GM19023 (cell line): Measurements from ENCODE around the gene XYLT1.

Experiments used
- ATAC-seq: cut with Tn5 transposase; IDR thresholded peaks from one replicate; pipeline ENCODE4 v1.9.1; 2021; ENCODE audit warnings: mild to moderate bottlenecking, moderate library complexity; ENCODE audit not compliant: unreplicated experiment

Gene XYLT1

DNA sequence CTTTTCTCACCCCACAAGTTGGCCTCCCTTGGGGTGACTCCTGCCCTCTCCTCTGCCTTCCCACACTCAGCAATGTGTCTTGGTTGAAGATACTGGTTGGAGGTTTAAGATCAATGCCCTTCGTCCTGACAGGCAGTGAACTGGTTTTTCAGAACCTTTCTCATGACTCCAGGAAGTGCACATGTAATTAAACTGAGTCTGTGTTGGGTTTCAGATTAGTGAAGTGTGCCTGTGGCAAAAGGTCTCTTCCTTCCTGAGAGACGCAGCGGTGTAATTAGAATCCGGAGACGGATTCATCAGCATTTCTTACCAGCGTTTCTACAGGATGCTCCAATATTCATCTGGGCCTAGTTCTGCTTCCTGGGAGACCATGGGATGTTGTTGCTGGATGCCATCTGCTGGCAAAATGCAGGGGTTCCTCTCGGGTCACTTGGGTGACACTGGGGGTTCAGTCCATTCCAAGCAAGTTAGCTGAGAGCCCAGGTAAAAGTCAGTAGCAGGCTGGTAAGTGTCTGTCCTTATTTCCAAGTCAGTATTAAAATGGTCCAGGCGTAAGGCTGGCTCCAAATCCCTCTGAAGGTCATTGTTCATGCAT lies 233.3 kb downstream of the XYLT1 start:
- ATAC-seq = no peak

DNA sequence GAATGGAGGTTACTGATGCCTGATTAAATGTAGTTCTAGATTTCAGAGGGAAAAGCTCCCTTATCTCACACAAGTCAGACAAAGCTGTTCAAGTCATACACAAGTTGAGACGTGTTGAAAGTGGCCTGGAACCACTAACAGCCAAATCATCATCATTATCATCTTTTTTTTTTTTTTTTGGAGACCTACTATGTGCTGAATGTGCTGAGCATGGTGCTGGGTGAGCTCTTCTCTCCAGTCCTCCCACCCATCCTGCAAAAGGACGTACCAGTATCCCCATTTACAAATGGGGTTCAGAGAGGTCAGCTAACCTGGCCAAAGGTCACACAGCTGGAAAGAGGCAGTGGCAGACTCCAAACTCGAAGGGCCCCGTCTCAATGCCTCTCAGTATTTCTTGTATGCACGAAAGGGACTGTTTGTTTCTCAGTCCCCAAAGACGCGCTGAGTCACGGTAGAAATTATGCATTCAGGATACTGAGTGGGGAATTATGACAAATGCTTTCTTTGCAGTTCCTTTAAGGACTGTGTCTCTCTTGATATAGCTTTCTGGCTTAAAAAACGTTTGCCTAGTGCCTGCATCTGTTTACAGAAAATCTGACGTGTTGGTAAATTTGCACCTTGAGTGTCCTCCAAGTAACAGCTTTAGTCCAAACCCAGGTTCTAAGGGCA lies 235.5 kb downstream of the XYLT1 start:
- no peak for ATAC-seq

- no peak for ATAC-seq
Observed at GRCh38 chr16:17233318-17234002, 237.3 kb downstream of the XYLT1 start.

DNA sequence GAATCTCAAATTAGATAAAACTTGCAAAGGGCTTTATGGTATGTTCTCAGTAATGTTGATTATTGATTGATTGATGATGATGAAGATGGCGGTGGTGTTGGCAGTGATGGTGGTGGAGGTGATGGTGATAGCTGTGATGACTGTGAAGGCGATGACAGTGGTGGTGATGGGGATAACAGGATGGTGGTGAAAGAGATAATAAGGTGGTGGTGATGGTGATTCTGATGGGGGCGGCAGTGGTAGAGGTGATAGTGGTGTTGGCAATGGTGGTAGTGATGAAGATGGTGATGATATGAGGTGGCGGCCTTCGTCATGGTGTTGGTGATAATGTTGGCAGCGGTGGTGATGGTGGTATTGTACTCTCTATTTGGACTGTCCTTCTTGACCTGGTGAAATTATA lies 238.3 kb downstream of the XYLT1 start:
- no peak for ATAC-seq

- ATAC-seq = no peak
Observed at GRCh38 chr16:17231972-17232371, 238.8 kb downstream of the XYLT1 start.

GRCh38 chr16:17230932-17231581 lies 239.7 kb downstream of the XYLT1 start:
- ATAC-seq = no peak

DNA sequence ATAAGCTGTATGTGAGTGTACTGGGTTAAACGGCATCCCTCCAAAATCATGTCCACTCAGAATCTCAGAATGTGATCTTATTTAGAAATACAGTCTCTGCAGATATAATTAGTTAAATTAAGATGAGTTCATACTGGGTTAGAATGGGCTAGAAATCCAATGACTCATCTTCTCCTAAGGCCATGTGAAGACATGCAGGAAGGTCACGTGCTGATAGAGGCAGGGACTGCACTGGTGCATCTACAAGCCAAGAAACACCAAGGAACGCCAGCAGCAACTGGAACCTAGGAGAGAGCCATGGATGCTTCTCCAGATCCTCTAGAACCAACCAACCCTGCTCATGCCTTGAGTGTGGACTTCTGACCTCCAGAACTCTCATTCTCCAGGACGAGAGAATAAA lies 241.0 kb downstream of the XYLT1 start:
- ATAC-seq = no peak

DNA sequence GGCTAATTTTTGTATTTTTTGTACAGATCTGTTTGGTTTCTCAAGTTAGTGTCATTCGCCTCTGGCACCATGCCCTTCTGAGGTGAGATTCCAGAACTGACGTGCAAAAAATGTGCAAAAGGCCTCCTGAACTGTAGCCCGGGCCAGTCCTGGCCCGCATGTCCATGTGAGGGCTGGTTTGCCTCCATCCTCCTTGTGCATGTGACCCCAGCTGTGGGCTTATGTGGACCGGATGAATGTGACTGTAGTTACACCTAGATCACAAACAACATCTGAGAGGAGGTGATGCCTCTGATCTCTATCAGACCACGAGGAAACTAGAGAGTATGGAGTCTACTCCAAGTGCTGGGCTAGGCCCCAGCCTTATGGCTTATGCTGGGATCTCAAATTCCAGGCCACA lies 241.6 kb downstream of the XYLT1 start:
- ATAC-seq = no peak

- no peak for ATAC-seq
Observed at GRCh38 chr16:17228708-17229055, 242.1 kb downstream of the XYLT1 start.

DNA sequence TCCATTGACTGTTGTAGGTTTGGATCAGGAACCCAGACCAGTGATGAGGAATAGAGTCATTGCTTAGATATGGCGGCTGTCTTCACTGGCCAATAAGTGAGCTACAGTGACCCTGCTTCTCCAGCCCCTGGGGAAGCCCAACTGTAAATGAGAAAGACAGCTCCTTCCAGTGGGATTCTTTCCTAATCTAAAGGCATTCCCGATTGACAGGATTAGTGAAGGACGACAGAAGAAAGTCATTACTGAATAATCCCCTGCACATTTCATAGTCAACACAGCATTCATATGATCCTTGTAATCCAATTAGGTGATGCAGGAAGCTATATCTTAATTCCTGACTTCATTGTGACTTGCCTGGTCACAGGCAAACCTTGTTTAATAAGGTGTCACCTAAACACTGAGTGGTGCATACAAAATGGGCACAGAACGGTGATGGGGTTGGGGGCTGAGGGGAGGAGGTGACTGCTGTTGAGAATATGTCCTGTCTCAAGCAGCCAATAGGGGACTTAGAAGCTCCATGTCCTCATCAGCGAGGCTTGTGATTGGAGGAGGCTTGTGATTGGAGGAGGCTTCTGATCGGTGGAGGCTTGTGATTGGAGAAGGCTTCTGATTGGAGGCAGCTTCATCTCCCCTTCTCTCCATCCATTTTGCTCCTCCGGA lies 242.6 kb downstream of the XYLT1 start:
- no peak for ATAC-seq

- no peak for ATAC-seq
Observed at GRCh38 chr16:17227278-17227677, 243.5 kb downstream of the XYLT1 start.

GRCh38 chr16:17225541-17225940 lies 245.2 kb downstream of the XYLT1 start:
- ATAC-seq = no peak

DNA sequence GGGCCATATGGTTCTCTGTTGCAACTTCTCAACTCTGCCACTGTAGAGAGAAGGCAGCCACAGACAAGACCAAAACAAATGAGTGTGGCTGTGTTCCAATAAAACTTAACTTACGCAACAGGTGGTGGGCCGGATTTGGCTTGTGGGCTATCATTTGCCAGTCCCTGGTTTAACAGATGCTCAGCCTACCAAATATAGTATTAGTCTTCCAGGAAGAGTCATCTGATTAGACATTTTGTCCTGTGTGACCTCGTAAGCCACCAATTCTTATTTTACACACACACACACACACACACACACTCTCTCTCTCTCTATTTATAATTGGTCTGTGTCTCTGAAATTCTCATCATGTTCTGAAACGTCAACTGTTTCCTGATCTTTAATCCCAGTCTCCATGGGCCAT lies 245.9 kb downstream of the XYLT1 start:
- ATAC-seq = peak; percentile 55

DNA sequence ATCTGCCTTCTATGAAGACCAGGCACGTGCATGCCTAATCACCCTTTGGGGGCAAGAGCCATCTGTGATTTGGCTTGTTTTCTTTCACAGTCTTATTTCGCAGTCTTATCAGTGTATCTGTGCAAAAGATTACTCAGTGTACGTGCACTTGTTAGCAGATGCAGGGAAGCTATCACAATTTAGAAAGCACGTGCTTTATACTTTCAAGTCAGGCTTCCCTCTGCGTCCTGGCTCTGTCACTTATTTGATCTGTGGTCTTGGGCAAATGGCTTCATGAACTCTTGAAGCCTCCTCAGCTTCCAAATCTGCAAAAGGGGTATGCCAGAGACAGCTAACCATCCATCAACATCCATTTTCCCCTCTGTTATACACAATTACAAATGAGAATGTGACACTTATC lies 246.4 kb downstream of the XYLT1 start:
- ATAC-seq = no peak

- no peak for ATAC-seq
Observed at GRCh38 chr16:17223576-17223975, 247.2 kb downstream of the XYLT1 start.

DNA sequence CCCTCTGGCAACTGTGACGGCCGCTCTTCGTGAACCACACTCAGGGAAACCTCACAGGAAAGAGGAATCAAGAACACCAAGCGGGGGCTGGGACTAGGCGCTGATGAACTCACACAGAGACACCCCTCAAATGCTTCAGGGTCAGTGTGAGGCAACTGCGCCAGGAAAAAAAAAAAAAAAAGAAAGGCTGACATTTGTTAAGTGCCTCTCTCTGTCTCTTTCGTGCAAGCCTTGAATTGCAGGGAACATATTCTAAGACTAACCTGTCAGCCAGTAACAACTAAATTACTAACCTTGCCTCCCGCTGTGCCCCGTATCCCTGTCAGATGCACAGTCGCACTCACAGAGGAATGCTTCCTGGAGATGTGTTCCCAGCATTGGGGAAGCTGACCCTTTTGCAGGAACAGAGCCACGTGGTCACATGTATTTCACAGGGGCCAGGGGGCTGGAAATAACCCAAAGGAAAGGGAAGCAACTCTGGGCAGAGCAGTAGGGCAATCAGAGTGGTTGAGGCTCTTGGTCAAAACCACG lies 247.8 kb downstream of the XYLT1 start:
- ATAC-seq = no peak

DNA sequence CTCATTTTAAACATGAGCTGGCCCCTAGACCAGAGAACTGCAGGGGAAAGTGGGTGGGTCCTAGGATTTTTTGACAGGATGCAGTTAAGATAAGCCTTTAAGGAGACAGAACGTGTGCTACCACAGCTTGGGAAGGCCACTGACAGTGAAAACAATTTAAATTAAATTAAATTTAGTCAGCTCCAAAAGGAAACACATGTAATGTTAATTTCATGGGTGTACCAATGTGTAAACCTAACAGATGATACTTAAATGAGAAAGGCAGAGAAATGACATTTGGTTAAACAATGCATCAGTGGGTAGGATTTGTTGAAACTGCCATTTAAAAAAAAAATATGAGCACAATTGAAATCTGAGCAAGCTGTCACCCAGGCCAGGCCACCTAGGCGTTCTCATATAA lies 250.8 kb downstream of the XYLT1 start:
- no peak for ATAC-seq

GRCh38 chr16:17215936-17216335 lies 254.8 kb downstream of the XYLT1 start:
- ATAC-seq = no peak

- no peak for ATAC-seq
Observed at GRCh38 chr16:17215306-17215705, 255.5 kb downstream of the XYLT1 start.

DNA sequence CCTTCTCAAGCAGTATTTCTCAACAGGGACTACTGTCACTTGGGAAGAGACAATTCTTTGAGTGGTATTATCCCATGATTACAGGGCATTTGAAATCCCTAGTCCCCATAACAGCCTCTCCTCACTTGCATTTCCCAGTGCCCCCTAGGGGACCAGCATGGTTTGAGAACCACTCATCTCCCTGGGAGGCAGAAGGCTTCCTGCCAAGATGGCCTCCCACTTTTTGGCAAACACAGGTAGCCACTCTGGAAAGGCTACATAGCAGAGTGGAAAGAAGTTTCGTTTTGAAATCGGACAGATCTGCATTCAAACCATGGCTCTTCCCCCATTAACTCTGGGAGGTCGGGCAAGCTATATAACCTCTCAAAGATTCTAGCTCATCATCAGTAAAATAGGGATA lies 256.8 kb downstream of the XYLT1 start:
- no peak for ATAC-seq

- no peak for ATAC-seq
Observed at GRCh38 chr16:17213025-17213424, 257.7 kb downstream of the XYLT1 start.
